ENCODE results near the gene DPH5. TPM values are rescaled to one million over a fixed set of nuclear protein-coding genes. Genes with fewer than 3 reads are reported as not detected.
"Not testable (repeated sequence)": the region's sequence is repeated elsewhere in the genome, so short reads cannot be mapped to it uniquely, and the experiment has no call there.

DPH5 gene, protein sequence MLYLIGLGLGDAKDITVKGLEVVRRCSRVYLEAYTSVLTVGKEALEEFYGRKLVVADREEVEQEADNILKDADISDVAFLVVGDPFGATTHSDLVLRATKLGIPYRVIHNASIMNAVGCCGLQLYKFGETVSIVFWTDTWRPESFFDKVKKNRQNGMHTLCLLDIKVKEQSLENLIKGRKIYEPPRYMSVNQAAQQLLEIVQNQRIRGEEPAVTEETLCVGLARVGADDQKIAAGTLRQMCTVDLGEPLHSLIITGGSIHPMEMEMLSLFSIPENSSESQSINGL
- 10 to 100 TPM; 17.2 to 39.0 TPM for total RNA-seq

DNA sequence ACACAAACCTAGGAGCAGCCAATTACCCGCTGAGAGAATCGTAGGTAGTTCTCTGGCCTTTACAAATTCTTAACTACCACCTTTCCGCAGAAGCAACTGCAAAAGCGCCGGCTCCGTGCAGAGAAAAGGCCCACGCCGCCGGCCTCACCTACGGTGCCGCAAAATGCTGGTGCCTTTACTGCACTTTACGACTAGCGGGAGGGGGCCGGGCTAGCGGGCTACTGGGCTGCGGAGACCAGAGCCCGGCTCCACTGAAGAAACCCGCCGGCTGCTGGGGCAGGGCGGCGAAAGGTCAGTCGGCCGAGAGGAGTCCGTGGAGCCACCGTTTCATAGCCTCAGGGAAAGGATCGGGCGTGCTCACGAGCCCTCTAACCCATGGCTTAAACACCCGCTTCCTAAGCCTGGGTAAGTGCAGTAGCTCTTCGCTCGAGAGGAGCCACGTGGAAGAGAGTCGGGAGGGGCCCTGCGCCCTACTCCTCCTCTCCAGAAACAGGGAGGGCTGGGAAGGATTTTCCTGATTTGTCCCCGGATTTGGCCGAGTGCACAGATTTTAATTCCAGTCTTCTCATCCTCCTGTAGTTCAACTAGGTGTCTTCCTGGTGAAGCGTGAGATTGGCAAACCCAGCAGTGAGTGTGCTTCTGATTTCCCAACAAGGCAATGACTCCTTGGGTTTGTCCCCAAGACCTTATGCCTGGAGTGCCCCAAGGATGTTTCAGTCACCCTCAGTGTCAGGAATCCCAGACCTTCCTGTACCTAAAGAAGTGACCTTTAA lies at the start of gene DPH5:
TSS of gene DPH5 (minus strand) at position 128 of the 773 bp plus-strand sequence. CDS start 341 bp downstream, outside the sequence.
- 0% methylated on average over 37 of the region's 37 CpGs for WGBS

DNA sequence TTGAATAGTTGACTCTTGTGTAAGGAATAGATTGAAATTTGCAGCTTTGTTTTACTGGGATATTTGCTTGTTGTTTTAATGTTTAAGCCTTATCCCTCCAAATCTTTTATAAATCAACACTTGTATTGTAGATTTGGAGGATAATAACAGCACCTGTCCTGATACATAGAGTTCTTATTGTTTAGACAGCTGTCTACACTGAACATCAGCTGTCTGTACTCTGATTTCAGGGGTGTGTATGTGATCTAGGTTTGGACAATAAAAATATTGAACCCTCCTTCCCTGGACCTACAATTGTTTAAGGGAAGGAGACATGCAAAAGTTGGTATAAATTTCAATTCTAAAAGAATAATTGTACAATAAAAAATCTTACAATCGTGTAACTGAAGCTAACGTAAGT lies 48.3 kb upstream of the DPH5 start:
- Histone ChIP-seq H3K27ac (no peak overlapping the region), H3K4me3 (no peak overlapping the region), H3K27me3 (replicated peaks; ENCODE audit: insufficient read depth) (no peaks in the 10 kb centered on the region), H3K36me3 (no peaks in the 10 kb centered on the region), H3K4me1 (replicated peaks) (no peaks in the 10 kb centered on the region), H3K9me3 (no peaks in the 10 kb centered on the region)
- intact Hi-C loops (cut with DNase I) = no loop called here
- 73% methylated on average over 2 of the region's 2 CpGs for WGBS
- no peak for DNase-seq (ENCODE audit: low spot score)
- TF ChIP-seq POLR2AphosphoS5 (IDR thresholded peaks at IDR 0.05) (no peak), POLR2A (IDR thresholded peaks at IDR 0.05) (no peak)
- TF ChIP-seq, protein P1, sequence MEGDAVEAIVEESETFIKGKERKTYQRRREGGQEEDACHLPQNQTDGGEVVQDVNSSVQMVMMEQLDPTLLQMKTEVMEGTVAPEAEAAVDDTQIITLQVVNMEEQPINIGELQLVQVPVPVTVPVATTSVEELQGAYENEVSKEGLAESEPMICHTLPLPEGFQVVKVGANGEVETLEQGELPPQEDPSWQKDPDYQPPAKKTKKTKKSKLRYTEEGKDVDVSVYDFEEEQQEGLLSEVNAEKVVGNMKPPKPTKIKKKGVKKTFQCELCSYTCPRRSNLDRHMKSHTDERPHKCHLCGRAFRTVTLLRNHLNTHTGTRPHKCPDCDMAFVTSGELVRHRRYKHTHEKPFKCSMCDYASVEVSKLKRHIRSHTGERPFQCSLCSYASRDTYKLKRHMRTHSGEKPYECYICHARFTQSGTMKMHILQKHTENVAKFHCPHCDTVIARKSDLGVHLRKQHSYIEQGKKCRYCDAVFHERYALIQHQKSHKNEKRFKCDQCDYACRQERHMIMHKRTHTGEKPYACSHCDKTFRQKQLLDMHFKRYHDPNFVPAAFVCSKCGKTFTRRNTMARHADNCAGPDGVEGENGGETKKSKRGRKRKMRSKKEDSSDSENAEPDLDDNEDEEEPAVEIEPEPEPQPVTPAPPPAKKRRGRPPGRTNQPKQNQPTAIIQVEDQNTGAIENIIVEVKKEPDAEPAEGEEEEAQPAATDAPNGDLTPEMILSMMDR (IDR thresholded peaks at IDR 0.05) = no peak

More for the DNA sequence above, at the start of gene DPH5:
- TF ChIP-seq POLR2A (IDR thresholded peaks at IDR 0.05) (no peak), POLR2AphosphoS5 (IDR thresholded peaks at IDR 0.05) (peak; percentile 72)
- TF ChIP-seq, protein P1 (IDR thresholded peaks at IDR 0.05) = peak in 1 of 4 experiments; percentile 10
- DNase-seq (ENCODE audit: low spot score) = peak; percentile 84
- Histone ChIP-seq H3K27ac (peak within 1 kb of the TSS; percentile 73), H3K36me3 (no peaks in the 10 kb centered on the region), H3K27me3 (replicated peaks; ENCODE audit: insufficient read depth) (no peaks in the 10 kb centered on the region), H3K9me3 (no peaks in the 10 kb centered on the region), H3K4me3 (peak within 1 kb of the TSS; percentile 55 to 56), H3K4me1 (replicated peaks) (no peaks in the 10 kb centered on the region)
- intact Hi-C loops (cut with DNase I) = loop anchor here (5.0 kb wide), 1 partner anchor 211 kb away; the partner anchor contains the start of gene S1PR1

DNA sequence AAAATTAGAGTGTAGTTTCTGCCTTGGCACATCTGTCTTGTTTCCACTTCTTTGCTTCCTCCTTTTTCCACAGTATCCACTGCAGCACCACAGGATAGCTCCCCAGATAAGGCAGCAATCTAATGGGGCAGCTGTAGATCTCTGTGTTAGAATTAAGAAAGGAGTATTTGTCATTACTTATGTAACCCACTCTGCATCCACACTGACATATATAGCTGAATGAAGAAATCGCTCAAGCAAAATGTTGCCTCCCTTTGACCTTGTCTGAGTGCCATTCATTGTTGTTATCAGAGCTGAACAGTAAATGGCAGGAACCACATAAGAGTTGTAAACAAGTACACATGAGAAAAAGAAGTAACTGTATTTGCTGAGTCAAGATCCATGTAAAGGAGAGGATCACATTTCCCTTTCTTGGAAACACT lies 45.9 kb upstream of the DPH5 start:
- intact Hi-C loops (cut with DNase I) = no loop called here
- H3K27me3 ChIP-seq (replicated peaks; ENCODE audit: insufficient read depth) = no peaks in the 10 kb centered on the region
- H3K4me1 ChIP-seq (replicated peaks) = no peaks in the 10 kb centered on the region
- H3K4me3 ChIP-seq = no peak overlapping the region
- no peaks in the 10 kb centered on the region for H3K36me3 ChIP-seq
- TF ChIP-seq POLR2A (IDR thresholded peaks at IDR 0.05) = no peak
- no peak for TF ChIP-seq POLR2AphosphoS5 (IDR thresholded peaks at IDR 0.05)
- TF ChIP-seq, protein P1 (IDR thresholded peaks at IDR 0.05) = no peak
- no peaks in the 10 kb centered on the region for H3K9me3 ChIP-seq
- no peak overlapping the region for H3K27ac ChIP-seq
- WGBS = 86% methylated on average over 1 of the region's 1 CpG
- no peak for DNase-seq (ENCODE audit: low spot score)

DNA sequence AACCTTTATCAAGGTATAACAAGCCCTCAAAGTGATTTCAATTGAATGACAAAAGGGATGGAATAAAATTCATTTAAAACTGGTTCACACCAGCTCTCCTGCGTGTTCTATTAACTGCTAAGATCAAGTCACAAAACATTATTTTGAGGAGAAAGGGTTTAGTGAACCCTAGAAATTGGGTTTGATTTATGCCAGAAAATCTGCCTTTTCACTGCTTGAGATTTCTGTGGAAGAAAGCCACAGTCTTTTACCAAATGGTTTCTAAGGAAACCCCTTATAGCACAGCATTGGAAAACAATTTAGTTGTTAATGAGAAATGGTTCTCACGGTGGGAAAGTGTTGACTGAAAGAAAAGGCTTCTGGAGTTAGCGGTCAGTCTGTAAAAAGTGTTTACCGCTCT lies 43.6 kb upstream of the DPH5 start:
- 77% methylated on average over 4 of the region's 4 CpGs for WGBS
- H3K27me3 ChIP-seq (replicated peaks; ENCODE audit: insufficient read depth) = no peaks in the 10 kb centered on the region
- H3K4me3 ChIP-seq = no peak overlapping the region
- no peak overlapping the region for H3K27ac ChIP-seq
- no peaks in the 10 kb centered on the region for H3K9me3 ChIP-seq
- intact Hi-C loops (cut with DNase I) = no loop called here
- H3K4me1 ChIP-seq (replicated peaks) = no peaks in the 10 kb centered on the region
- TF ChIP-seq, protein P1 (IDR thresholded peaks at IDR 0.05) = no peak
- TF ChIP-seq POLR2AphosphoS5 (IDR thresholded peaks at IDR 0.05) (no peak), POLR2A (IDR thresholded peaks at IDR 0.05) (no peak)
- no peaks in the 10 kb centered on the region for H3K36me3 ChIP-seq
- DNase-seq (ENCODE audit: low spot score) = no peak

DNA sequence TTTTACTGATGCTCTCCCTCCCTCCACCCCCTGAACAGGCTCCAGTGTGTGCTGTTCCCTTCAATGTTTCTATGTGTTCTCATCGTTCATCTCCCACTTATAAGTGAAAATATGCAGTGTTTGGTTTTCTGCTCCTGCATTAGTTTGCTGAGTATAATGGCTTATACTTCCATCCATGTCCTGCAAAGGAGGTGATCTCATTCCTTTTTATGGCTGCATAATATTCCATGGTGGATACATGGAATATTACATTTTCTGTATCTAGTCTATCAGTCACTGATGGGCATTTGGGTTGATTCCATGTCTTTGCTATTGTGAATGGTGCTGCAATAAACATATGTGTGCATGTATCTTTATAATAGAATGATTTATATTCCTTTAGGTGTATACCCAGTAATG lies 41.4 kb upstream of the DPH5 start:
- H3K4me3 ChIP-seq; H3K4me1 ChIP-seq (replicated peaks); H3K36me3 ChIP-seq; H3K9me3 ChIP-seq; intact Hi-C loops (cut with DNase I); H3K27me3 ChIP-seq (replicated peaks; ENCODE audit: insufficient read depth); H3K27ac ChIP-seq; DNase-seq (ENCODE audit: low spot score): not testable (repeated sequence)
- 100% methylated on average over 1 of the region's 1 CpG for WGBS
